ENCODE results near the gene MCFD2. TPM values are rescaled to one million over a fixed set of nuclear protein-coding genes. Genes with fewer than 3 reads are reported as not detected.

Gene MCFD2
- total and polyA plus RNA-seq, 2 donors (not counting 1 experiment from before 2014, with no cell fraction given): 31.6 to 53.3 TPM

DNA sequence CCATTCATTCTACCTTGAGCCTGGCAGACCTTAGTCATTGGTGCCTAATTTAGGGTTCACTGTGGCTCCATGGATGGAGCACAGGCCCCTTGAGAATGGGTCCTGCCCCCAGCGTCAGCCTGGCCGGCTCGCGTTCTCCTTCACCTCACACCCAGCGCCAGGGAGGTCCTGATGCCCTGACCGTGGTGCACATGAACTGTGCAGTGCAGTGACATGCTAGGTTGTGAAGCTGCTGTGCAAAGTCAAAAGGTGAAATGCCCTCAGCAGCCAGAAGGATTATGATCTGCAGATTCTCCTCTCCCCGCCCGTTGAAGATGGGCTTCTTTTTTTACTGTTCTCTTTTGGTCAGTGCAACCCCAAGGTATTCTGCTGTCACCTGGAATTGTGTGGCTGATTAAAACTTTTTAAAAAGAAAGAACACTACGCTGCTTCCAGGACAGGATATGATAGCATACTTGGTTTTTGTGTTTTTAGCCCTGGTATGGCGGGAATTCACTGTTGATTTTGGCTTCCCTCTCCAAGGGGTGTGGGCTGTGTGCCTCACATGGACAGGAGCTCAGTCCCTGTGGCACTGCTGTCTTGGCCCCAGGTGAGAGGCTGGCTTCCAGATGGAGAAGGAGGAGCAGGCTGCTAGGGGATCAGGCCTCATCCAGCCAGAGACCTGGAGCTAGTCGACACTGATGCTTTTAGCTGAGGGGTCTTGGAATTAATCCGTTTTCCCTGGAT, 49.4 kb upstream of the MCFD2 start:
- Mint-ChIP-seq H3K9me3 (ENCODE audit: insufficient read depth) (no peaks in the 10 kb centered on the region), H3K27ac (peak overlapping the region; percentile 65), H3K4me3 (no peak overlapping the region), H3K4me1 (peaks cover 34% of the 10 kb centered on the region), H3K27me3 (no peaks in the 10 kb centered on the region)
- H3K9me3 ChIP-seq (ENCODE audit: control extremely low read depth in 1 of 3, control insufficient read depth in 2 of 3, insufficient read depth in 1 of 3, low read length in 2 of 3): no peaks in the 10 kb centered on the region
- peaks cover 92% of the 10 kb centered on the region for H3K79me2 ChIP-seq (ENCODE audit: control insufficient read depth, insufficient read depth, low read length)
- no peaks in the 10 kb centered on the region for H3K27me3 ChIP-seq (replicated peaks in 1 of 4; ENCODE audit: control extremely low read depth in 1 of 4, control insufficient read depth in 3 of 4, insufficient read depth in 4 of 4, low read length in 3 of 4)
- WGBS (ENCODE audit: insufficient coverage): 80% methylated on average over 7 of the region's 12 CpGs
- TF ChIP-seq, protein P1, sequence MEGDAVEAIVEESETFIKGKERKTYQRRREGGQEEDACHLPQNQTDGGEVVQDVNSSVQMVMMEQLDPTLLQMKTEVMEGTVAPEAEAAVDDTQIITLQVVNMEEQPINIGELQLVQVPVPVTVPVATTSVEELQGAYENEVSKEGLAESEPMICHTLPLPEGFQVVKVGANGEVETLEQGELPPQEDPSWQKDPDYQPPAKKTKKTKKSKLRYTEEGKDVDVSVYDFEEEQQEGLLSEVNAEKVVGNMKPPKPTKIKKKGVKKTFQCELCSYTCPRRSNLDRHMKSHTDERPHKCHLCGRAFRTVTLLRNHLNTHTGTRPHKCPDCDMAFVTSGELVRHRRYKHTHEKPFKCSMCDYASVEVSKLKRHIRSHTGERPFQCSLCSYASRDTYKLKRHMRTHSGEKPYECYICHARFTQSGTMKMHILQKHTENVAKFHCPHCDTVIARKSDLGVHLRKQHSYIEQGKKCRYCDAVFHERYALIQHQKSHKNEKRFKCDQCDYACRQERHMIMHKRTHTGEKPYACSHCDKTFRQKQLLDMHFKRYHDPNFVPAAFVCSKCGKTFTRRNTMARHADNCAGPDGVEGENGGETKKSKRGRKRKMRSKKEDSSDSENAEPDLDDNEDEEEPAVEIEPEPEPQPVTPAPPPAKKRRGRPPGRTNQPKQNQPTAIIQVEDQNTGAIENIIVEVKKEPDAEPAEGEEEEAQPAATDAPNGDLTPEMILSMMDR (IDR thresholded peaks at IDR 0.05): no peak
- no peak overlapping the region for H3K4me2 ChIP-seq (replicated peaks; ENCODE audit: low read depth, low read length, poor library complexity, severe bottlenecking)
- DNase-seq (no peak), ATAC-seq (ENCODE audit: low read depth) (no peak)
- peaks cover 0 to 6% of the 10 kb centered on the region in 2 donors for H3K4me1 ChIP-seq (ENCODE audit: control insufficient read depth in 2 of 2, insufficient read depth in 2 of 2, low read length in 2 of 2)
- H2AFZ ChIP-seq (ENCODE audit: insufficient read depth, low read depth, low read length, poor library complexity, severe bottlenecking): no peak overlapping the region
- peaks cover 72% of the 10 kb centered on the region for H4K20me1 ChIP-seq (ENCODE audit: control insufficient read depth, insufficient read depth, low read length, poor library complexity, severe bottlenecking)
- no peak overlapping the region for H3K27ac ChIP-seq (ENCODE audit: low read length in 2 of 2)
- POLR2A ChIA-PET: interaction anchor here (0.7 kb wide), 1 partner anchor 127 kb away, joined by 3 read pairs; no protein-coding TSS in a partner anchor
- H3K36me3 ChIP-seq (replicated peaks in 1 of 2; ENCODE audit: control extremely low read depth in 1 of 2, control insufficient read depth in 1 of 2, extremely low read depth in 1 of 2, insufficient read depth in 2 of 2, low read length in 1 of 2): peaks cover 0 to 64% of the 10 kb centered on the region in 2 experiments
- H3K9ac ChIP-seq (ENCODE audit: low read length): no peak overlapping the region
- intact Hi-C loops (cut with micrococcal nuclease): no loop called here
- CTCF ChIA-PET: interaction anchor here (0.7 to 2.3 kb wide), 4 partner anchors 13 to 358 kb away, joined by 3 to 9 read pairs (median 4); no protein-coding TSS in a partner anchor
- H3K4me3 ChIP-seq (ENCODE audit: control extremely low read depth in 1 of 5, extremely low read depth in 1 of 5, insufficient read depth in 1 of 5, low read depth in 2 of 5, low read length in 4 of 5): no peak overlapping the region

DNA sequence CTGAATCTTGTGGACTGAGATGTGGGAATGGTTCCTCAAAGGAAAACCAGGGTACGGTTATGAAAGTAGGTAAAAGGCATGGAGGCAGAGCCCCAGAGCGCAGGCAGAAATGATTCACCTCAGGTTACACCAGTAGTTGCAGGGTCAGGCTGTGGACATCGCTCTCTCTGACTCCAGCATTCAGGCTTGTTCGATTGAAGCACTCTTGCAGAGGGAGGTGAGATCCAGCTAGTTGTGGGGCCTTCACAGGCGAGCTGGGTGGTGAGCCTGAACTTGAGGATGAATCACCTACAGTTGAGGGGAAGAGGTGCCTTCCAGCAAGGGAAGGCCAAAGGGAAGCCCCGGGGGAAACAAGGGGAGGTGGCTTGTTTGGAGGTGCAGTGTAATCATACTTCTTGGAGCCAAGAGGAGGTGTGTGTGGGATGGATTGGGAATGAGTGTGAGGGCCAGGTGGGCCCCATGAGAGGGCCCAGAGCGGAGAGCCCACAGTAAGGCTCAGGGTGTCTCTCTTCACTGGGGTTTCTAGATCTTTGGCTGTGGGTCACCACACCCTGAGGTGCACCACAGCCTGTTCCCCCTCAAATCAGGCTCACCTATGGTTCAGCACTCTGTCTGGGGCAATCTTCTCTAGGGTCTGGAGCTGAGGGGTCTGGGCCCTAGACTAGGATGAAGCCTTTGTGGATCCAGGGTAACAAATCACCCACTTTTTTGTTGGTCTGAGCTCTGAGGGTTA, 48.5 kb upstream of the MCFD2 start:
- whole genome bisulfite sequencing (ENCODE audit: insufficient coverage): 94% methylated on average over 7 of the region's 7 CpGs
- ATAC-seq (ENCODE audit: low read depth) (no peak), DNase-seq (no peak)
- Histone ChIP-seq H2AFZ (ENCODE audit: insufficient read depth, low read depth, low read length, poor library complexity, severe bottlenecking) (no peak overlapping the region), H3K4me3 (ENCODE audit: control extremely low read depth in 1 of 5, extremely low read depth in 1 of 5, insufficient read depth in 1 of 5, low read depth in 2 of 5, low read length in 4 of 5) (no peak overlapping the region), H3K79me2 (ENCODE audit: control insufficient read depth, insufficient read depth, low read length) (peaks cover 94% of the 10 kb centered on the region), H3K9me3 (ENCODE audit: control extremely low read depth in 1 of 3, control insufficient read depth in 2 of 3, insufficient read depth in 1 of 3, low read length in 2 of 3) (no peaks in the 10 kb centered on the region), H3K27me3 (replicated peaks in 1 of 4; ENCODE audit: control extremely low read depth in 1 of 4, control insufficient read depth in 3 of 4, insufficient read depth in 4 of 4, low read length in 3 of 4) (no peaks in the 10 kb centered on the region), H3K4me2 (replicated peaks; ENCODE audit: low read depth, low read length, poor library complexity, severe bottlenecking) (no peak overlapping the region), H4K20me1 (ENCODE audit: control insufficient read depth, insufficient read depth, low read length, poor library complexity, severe bottlenecking) (peaks cover 76% of the 10 kb centered on the region), H3K9ac (ENCODE audit: low read length) (no peak overlapping the region), H3K4me1 (ENCODE audit: control insufficient read depth in 2 of 2, insufficient read depth in 2 of 2, low read length in 2 of 2) (no peaks in the 10 kb centered on the region), H3K36me3 (replicated peaks in 1 of 2; ENCODE audit: control extremely low read depth in 1 of 2, control insufficient read depth in 1 of 2, extremely low read depth in 1 of 2, insufficient read depth in 2 of 2, low read length in 1 of 2) (peaks cover 0 to 69% of the 10 kb centered on the region in 2 experiments), H3K27ac (ENCODE audit: low read length in 2 of 2) (peak overlapping the region in 1 of 2 donors; percentile 9)
- Mint-ChIP-seq H3K4me1 (peaks cover 30% of the 10 kb centered on the region), H3K27ac (peak overlapping the region; percentile 80), H3K4me3 (no peak overlapping the region), H3K9me3 (ENCODE audit: insufficient read depth) (no peaks in the 10 kb centered on the region), H3K27me3 (no peaks in the 10 kb centered on the region)
- intact Hi-C loops (cut with micrococcal nuclease): no loop called here
- ChIA-PET CTCF (interaction anchor here (1.0 to 2.3 kb wide), 2 partner anchors 45 to 358 kb away, joined by 3 to 9 read pairs; no protein-coding TSS in a partner anchor), POLR2A (no interaction called here)
- no peak for TF ChIP-seq EZH2 (IDR thresholded peaks at IDR 0.05; ENCODE audit: borderline replicate concordance, insufficient read depth, low read depth, low read length, poor library complexity, severe bottlenecking)
- TF ChIP-seq, protein P1 (IDR thresholded peaks at IDR 0.05): no peak

All from B cell (primary cell).